Thoracic aorta (tissue), 2 donors: ENCODE results near the gene AHI1. TPM values are rescaled to one million over a fixed set of nuclear protein-coding genes. Genes with fewer than 3 reads are reported as not detected.
A peak's percentile ranks its signal among the peaks of the same experiment; 100 is the strongest.

Experiments used
- ATAC-seq: fragments of 150-250 bp; one replicate; pipeline ENCODE4 v1.8.0; 2017; ENCODE audit warnings: low read depth; ENCODE audit not compliant: insufficient number of reproducible peaks, low FRiP score
- DNase-seq: peaks from one replicate; pipeline ENCODE4 v3.0.0-alpha.2; 2020; ENCODE audit warnings: low spot score
- H3K27ac ChIP-seq, 2 donors: fragments of 200-600 bp; sonication (generic); 1 replicate in 1 of 2; 2 replicates in 1 of 2; pipeline ENCODE4 v1.5.1; 2016; ENCODE audit warnings: mild to moderate bottlenecking in 2 of 2, moderate library complexity in 2 of 2
- H3K27me3 ChIP-seq: fragments of 200-600 bp; sonication (generic); replicated peaks from 2 replicates; pipeline ENCODE4 v1.6.0; 2016; ENCODE audit warnings: mild to moderate bottlenecking; ENCODE audit not compliant: insufficient read depth
- H3K36me3 ChIP-seq: fragments of 200-600 bp; sonication (generic); one replicate; pipeline ENCODE4 v1.5.1; 2016
- H3K4me1 ChIP-seq, 2 donors: fragments of 200-600 bp; sonication (generic); 1 replicate in 1 of 2; 2 replicates in 1 of 2; pipeline versions ENCODE4 v1.5.1 to v1.6.0; 2016; ENCODE audit warnings: low read depth in 2 of 2, mild to moderate bottlenecking in 1 of 2; ENCODE audit not compliant: control insufficient read depth in 1 of 2
- H3K4me3 ChIP-seq: fragments of 200-600 bp; sonication (generic); 2 replicates; pipeline ENCODE4 v1.5.1; 2016; ENCODE audit warnings: mild to moderate bottlenecking
- H3K9me3 ChIP-seq: fragments of 200-600 bp; sonication (generic); 2 replicates; pipeline ENCODE4 v1.5.1; 2016
- CTCF ChIP-seq: fragments of 200-600 bp; sonication (generic); IDR thresholded peaks from one replicate; pipeline ENCODE4 v1.5.1; 2019; ENCODE audit warnings: antibody characterized with exemption
- total RNA-seq, 2 donors: library from RNA; depleted of rRNA; stranded (reverse); fragments of >200 nt; gene quantifications; one replicate each; pipeline versions ENCODE4 v1.1.0 to v1.2.3, GENCODE V29; 2016

Gene AHI1
- total RNA-seq, 2 donors from 2014 or later, result 21.7 to 65.5 TPM

- no peak for ATAC-seq
- no peak overlapping the region for H3K27ac ChIP-seq
- H3K4me3 ChIP-seq, result no peak overlapping the region
- H3K4me1 ChIP-seq, result no peaks in the 10 kb centered on the region
- TF ChIP-seq CTCF, result no peak
- no peaks in the 10 kb centered on the region for H3K27me3 ChIP-seq
- H3K9me3 ChIP-seq, result no peaks in the 10 kb centered on the region
- no peak for DNase-seq
- H3K36me3 ChIP-seq, result peaks cover 11% of the 10 kb centered on the region
These were observed 36.3 kb downstream of the AHI1 start for GRCh38 chr6:135461208-135461607.

- Histone ChIP-seq H3K36me3 (peaks cover 7% of the 10 kb centered on the region), H3K27me3 (no peaks in the 10 kb centered on the region), H3K27ac (no peak overlapping the region), H3K4me1 (no peaks in the 10 kb centered on the region), H3K4me3 (no peak overlapping the region), H3K9me3 (no peaks in the 10 kb centered on the region)
- TF ChIP-seq CTCF, result no peak
- DNase-seq (no peak), ATAC-seq (no peak)
These were observed 39.5 kb downstream of the AHI1 start for GRCh38 chr6:135458051-135458450.

GRCh38 chr6:135451617-135452190 lies 45.8 kb downstream of the AHI1 start:
- peaks cover 2% of the 10 kb centered on the region for H3K36me3 ChIP-seq
- no peaks in the 10 kb centered on the region for H3K4me1 ChIP-seq
- H3K27ac ChIP-seq, result no peak overlapping the region
- H3K9me3 ChIP-seq, result no peaks in the 10 kb centered on the region
- no peak for ATAC-seq
- no peak overlapping the region for H3K4me3 ChIP-seq
- TF ChIP-seq CTCF, result peak; percentile 63
- no peak for DNase-seq
- no peaks in the 10 kb centered on the region for H3K27me3 ChIP-seq

- H3K36me3 ChIP-seq, result peaks cover 6% of the 10 kb centered on the region
These were observed 48.3 kb downstream of the AHI1 start for GRCh38 chr6:135449246-135449645.

GRCh38 chr6:135440087-135440792 lies 57.3 kb downstream of the AHI1 start:
- no peak for ATAC-seq
- no peaks in the 10 kb centered on the region for H3K9me3 ChIP-seq
- H3K4me3 ChIP-seq, result no peak overlapping the region
- no peaks in the 10 kb centered on the region for H3K27me3 ChIP-seq
- H3K27ac ChIP-seq, result no peak overlapping the region
- no peak for TF ChIP-seq CTCF
- H3K4me1 ChIP-seq, result no peaks in the 10 kb centered on the region
- no peak for DNase-seq
- H3K36me3 ChIP-seq, result peaks cover 16% of the 10 kb centered on the region

More at GRCh38 chr6:135449246-135449645, 48.3 kb downstream of the AHI1 start:
- no peak for TF ChIP-seq CTCF
- Histone ChIP-seq H3K27ac (no peak overlapping the region), H3K4me1 (no peaks in the 10 kb centered on the region), H3K27me3 (no peaks in the 10 kb centered on the region), H3K4me3 (no peak overlapping the region), H3K9me3 (no peaks in the 10 kb centered on the region)
- DNase-seq, result no peak
- no peak for ATAC-seq
